Heart left ventricle (tissue), 13 donors: ENCODE data around the gene ZNF521.

Experiments
- CTCF ChIP-seq, 12 donors: fragments of 200-600 bp; sonication (generic) in 4 of 12; IDR thresholded peaks; one replicate each; pipeline versions ENCODE4 v1.5.0 to v1.8.0; 2018 to 2022; ENCODE audit warnings: antibody characterized with exemption in 12 of 12, mild to moderate bottlenecking in 5 of 12
- POLR2A ChIP-seq, 2 donors: fragments of 450-650 bp; IDR thresholded peaks; one replicate each; pipeline ENCODE4 v1.6.1; 2017; ENCODE audit warnings: antibody characterized with exemption in 2 of 2, mild to moderate bottlenecking in 2 of 2, moderate library complexity in 2 of 2
- donor health status: ischemic (EF 13 %, LVEDD 7.1; RV severe dilation, severe dysfunction).
- donor health status: DM: no; HTN: yes; CAD: no.
- donor health status: DM: no; HTN: no; CAD: no.
- donor health status: ischemic (EF 25% LVEDD 6.9; RV normal size, moderate dysfunction).
- donor health status: ischemic (EF 25% LVEDD 5.7; RV mildly dilated, moderate dysfunction).
- donor health status: ischemic (EF 35%, LVEDD 5.7; RV mildly dilated, moderate dysfunction).
- donor health status: nonischemic (EF 11% LVEDD 7.7; RV severe dilation, severe dysfunction).
- donor health status: DM: yes; HTN: yes; CAD: no.
- donor health status: PGD.
- donor health status: ischemic (EF 29% LVEDD 5.4; RV normal size, mild dysfunction).
- donor health status: nonischemic (EF 23%, LVEDD 6.1; RV moderate dilation, normal function).

- no peak for TF ChIP-seq POLR2A (IDR thresholded peaks at IDR 0.05)
- TF ChIP-seq CTCF (IDR thresholded peaks at IDR 0.05) = no peak
Observed at GRCh38 chr18:25289001-25289631, 62.9 kb downstream of the ZNF521 start.
